Measurements from ENCODE around the gene LLGL2.

LLGL2 gene

DNA sequence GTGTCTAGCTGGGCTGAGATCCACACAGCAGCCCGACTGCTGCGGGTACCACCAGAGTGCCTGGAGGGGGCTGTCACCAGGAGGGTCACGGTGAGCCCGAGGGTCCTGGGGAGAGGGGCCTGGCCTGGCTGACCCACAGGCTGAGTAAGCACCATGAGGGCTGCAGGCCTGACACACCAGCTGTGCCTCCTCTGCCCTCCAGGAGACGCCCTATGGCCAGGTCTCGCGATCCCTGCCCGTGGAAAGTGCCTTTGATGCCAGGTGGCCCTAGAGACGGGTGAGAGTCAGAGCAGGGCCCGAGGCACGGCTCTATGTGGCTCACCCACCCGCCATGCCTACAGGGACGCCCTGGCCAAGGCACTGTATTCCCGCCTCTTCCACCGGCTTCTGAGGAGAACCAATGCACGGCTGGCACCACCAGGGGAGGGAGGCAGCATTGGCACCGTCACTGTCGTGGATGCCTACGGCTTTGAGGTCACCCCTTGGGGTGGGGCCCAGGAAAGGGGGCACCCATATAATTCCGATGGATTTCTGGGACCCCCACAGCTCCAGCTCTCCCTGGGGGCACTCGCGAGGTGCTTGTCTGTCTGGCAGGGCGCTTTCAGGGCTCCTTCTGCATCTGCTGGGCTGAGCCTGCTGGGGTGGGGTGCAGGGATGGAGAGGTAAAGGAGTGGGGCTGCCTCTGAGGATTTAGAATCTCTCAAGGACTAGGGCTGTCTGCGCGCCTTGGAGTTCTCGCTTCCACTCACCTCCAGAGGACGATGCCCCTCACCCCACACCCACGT lies 69.2 kb downstream of the LLGL2 start:
- no peak for DNase-seq

DNA sequence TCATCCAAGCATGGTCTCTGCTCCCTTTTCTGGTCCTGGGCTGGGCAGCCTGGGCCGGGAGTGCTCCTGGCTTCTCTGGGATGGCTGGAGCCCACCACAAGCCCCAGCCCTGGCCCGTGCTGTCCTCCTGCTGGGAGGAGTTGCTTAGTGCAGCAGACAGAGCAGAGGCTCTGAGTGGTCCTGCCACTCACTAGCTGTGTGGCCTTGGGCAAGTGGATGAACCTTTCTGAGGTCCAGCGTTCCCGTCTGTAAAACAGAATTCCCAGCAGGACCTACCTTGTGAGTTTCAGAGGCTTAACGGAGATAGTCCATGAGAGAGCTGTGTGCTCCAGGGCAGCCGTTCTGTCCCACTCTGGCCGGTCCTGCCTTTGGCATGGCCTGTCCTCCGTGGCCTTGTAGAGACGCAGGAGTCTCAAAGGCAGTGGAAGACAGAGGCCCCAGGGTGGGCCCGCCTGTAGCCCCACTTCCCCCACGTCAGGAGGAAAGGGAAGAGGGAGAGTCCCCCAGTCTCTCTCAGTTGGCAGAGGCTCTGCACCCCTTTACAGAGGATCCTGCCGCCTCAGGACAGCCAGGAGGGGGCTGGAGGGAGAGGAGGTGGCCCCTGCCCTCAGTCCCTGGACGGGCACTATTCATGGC lies 69.9 kb downstream of the LLGL2 start:
- DNase-seq, result no peak

DNA sequence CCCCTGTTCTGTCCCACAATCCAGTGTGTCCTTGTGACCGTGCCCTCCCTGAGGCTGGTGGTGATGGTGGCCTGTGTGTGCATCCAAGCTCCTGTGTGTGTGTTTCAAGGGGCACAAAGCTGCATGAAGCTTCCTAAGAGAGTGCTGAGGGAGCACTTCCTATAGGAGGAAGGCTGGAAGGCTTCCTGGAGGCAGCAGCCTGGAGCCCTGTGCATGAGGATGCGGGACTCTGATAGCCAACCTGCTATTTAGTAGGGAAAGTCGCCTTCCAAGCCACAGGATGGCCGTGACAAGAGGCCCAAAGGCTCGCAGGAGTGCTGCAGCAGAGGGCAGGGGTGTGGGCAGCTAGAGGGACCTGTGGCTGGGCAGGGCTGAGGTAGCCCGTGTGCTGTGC lies 70.4 kb downstream of the LLGL2 start:
- no peak for DNase-seq

DNA sequence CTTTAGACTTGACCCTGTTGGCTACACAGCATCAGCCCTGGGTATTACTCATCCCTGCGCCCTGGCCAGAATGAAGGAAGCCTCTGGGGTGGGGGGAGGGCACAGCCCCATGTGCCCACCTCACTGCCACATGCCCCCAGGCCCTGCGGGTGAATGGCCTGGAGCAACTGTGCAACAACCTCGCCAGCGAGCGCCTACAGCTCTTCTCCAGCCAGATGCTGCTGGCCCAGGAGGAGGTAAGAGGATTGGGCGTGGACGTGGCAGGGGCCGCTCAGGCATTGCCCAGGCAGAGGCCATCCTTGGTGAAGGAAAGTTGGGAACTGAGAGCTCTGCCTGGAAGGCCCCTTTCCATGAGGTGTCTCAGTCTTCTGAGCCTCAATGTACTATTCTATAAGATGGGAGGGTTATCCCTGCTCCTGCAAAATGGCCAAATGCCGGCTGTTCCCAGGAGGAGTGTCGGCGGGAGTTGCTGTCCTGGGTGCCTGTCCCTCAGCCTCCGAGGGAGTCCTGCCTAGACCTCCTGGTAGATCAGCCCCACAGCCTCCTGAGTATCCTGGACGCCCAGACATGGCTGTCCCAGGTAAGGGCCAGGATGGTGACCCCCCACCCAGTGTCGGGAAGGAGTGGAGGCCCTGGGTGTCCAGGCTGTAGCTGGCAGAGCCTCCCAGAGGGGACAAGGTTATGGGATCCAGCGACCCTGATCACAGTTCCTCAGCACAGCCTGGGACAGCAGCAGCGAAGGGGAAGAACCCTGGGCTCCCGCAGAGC lies 71.0 kb downstream of the LLGL2 start:
- DNase-seq, result no peak

DNA sequence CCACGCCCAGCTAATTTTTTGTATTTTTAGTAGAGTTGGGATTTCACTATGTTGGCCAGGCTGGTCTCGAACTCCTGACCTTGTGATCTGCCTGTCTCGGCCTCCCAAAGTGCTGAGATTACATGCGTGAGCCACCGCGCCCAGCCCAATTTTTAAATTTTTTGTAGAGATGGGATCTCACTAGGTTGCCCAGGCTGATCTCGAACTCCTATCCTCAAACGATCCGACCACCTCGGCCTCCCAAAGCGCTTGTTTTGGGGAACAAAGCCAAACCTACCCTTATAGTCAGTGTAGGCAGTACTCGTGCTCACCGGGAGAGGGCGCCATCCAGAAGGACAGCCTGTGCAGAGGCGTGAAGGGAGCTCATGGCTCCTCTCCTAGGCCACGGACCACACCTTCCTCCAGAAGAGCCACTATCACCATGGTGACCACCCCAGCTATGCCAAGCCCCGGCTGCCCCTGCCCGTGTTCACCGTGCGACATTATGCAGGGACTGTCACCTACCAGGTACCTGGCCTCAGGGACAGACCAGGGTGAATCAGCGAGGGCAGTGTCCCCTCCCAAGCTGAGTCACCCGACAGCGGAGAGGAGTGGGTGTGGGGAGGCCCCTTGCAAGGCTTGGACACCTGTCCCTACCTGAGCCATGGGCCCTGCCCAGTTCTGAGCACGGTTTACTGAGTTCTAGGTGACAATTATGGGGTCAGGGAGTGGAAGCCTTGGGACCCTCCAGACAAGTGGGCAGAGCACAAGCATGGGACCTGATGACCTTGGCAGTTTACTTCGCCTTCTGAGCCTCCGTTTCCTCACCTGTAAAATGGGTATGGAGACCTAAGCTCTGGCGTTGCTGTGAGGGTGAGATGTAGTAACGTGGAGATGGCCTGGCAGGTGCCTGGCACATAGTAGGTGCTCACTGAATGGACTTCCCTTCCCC lies 75.8 kb downstream of the LLGL2 start:
- no peak for DNase-seq

DNA sequence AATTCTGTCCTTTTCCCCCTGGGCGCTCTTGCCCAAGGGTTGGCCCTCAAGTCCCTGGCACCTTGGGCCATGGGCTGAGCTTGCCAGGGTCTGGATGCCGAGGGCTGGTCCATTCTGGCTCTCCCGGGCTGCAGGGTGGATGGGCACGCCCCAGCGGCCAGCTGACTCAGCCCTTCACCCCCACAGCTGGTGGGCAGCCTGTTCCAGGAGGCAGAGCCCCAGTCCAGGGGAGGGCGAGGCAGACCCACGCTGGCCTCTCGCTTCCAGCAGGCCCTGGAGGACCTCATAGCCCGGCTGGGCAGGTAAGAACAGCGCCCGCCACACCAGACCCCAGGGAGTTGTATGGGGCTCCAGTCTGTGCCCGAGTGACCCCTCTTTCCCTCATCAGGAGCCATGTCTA lies 77.1 kb downstream of the LLGL2 start:
- no peak for DNase-seq

DNA sequence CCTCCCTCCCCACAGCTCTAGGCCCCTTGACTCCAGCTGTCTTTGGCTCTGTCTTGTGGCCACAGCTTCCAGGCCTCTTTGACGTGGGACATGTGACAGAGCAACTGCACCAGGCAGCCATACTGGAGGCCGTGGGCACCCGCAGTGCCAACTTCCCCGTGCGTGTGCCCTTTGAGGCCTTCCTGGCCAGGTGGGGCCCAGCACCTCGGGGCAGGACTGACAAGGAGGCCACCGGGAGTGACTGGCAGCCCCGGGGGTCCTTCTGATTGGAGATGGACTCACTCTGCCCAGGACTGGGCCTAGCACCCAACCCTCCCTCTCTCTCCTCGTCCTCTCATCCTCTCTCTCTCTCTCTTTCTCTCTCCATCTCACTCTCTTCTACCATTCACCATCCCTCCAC lies 77.6 kb downstream of the LLGL2 start:
- no peak for DNase-seq

DNA sequence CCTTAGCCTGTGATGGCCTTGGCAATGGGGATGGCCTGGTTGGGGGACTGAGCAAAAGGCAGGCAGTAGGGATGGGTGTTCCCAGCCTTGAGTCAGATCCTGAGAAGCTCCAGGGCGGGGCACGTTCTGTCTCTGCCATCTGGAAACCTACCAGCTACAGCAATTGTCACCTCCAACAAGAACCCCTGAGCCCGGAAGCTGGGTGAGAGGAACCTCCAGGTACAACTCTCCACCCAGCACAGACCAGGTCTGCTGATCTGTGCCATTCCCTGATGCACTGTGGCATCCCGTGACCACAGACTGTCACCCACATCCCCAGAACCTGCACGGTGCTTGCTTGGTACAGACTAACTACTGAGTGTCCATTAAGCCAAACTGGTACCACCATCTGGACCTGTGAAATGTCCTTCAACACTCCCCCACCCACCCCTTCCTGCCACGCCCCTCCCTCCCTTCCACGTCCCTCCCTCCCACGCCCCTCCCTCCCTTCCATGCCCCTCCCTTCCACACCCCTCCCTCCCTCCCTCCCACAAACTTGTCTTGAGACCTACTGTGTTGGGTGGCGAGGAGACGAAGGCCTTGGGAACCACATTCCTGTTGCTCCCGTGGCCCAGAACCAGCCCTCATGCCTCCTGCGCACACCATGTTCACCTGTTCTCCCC lies 78.7 kb downstream of the LLGL2 start:
- DNase-seq, result no peak

DNA sequence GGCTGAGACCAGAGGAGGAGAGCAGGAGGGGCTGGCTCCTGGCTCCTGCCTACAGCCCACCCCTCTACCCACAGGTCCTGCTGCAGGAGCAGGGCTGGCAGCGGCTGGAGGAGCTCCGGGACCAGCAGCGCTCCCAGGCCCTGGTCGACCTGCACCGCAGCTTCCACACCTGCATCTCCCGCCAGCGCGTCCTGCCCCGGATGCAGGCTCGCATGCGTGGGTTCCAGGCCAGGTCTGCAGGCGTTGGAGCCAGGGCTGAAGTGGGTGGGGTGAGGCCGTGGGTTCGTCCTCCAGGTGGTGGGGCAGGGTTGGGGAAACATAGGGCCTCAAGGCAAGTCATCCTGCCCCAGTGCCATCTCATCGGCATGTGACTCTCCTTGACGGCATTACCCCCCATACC lies 80.3 kb downstream of the LLGL2 start:
- DNase-seq, result no peak

DNA sequence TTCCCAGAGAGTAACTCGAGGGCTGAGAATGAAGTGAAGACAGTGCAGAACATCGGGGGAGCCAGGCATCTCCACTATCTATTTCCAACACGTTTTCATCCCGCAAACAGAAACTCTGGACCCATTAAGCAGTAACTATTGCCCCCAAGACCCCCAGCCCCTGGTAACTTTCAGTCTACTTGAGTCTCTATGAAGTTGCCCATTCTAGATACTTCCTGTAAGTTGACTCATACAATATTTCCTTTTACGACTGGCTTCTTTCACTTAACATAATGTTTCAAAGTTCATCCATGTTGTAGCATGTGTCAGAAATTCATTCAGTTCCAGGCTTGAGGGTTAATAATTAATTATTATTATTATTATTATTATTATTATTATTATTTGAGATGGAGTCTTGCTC lies 81.6 kb downstream of the LLGL2 start:
- DNase-seq, result no peak

DNA sequence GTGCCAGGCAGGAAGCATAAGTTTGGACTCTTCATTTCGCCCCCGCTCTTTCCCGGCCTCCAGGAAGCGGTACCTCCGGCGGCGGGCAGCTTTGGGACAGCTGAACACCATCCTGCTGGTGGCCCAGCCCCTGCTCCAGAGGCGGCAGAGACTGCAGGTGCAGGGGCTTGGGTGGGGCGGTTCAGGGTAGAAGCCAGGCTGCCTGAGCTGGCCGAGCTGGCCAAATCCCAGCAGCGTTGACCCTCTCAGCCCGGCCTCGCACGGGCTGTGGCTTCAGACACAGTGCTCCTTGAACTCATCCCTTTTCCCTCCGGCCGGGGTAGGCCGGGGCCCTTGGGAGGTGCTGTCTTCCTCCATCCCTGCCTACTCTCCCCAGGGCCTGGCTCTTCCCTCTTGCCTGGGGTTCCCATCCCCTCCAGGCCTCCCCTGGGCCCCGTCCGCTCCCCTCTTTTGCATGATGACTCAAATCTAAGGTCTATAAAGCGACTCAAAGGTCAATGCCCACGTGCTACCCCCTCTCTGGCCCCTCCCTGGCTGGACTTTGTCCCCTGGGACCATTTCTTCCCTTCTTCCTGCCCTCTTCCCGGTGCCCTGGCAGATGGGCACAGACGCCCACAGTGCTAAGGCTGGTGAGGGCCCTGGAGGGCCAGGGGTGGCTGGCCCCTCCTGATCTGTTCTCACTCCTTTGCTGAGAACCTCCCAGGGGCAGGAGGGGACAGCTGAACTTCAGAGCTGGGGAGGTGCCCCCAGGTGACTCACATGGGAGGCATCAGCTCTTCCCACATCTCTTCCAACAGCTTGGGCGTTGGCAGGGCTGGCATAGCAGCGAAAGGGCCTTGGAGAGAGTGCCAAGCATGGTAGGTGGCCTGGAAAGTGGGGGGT lies 84.8 kb downstream of the LLGL2 start:
- no peak for DNase-seq

DNA sequence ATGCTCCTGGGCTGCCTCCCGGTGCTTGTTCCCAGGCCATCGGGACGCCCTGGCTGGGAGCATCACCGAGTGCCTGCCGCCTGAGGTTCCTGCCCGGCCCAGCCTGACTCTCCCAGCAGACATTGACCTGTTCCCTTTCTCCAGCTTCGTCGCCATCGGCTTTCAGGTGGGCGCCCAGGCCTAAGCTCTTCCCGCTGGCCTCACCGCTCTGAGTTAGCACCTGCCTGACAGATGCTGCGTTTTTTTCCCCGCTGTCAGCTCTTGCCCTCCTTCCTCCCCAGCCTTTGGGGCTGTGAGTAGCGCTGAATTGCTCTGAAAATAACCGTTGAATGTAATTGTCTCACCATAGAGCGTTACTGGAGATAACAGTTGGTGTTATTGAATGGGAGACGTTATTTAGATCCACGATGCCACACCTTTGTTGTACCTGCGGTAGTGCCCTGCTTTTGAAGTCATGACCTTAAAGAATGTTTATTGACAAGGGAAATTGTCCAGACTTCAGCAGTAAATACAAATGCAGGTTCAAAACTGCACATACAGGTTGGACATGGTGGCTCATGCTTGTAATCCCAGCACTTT lies 86.4 kb downstream of the LLGL2 start:
- no peak for DNase-seq

DNA sequence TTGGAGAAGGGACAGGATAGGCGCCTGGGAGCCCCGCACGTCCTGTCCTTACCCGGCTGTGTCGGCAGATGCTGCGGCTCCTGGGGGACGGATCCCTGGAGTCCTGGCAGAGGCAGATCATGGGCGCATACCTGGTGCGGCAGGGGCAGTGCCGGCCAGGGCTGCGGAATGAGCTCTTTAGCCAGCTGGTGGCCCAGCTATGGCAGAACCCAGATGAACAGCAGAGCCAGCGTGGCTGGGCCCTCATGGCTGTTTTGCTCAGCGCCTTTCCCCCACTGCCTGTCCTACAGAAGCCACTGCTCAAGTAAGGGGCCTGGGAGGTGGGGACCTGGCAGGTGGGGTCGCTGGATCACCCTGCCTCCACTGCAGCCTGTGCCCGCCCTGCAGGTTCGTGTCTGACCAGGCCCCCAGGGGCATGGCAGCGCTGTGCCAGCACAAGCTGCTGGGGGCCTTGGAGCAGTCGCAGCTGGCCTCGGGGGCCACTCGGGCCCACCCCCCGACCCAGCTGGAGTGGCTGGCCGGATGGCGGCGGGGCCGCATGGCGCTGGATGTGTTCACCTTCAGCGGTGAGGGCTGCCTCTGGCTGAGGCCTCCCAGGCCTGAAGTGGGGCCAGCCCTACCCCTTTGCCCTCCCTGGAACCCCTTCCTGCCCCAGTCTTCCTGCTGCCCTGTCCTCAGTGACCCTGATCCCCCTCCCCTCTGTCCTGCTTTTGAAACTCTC lies 87.6 kb downstream of the LLGL2 start:
- no peak for DNase-seq

DNA sequence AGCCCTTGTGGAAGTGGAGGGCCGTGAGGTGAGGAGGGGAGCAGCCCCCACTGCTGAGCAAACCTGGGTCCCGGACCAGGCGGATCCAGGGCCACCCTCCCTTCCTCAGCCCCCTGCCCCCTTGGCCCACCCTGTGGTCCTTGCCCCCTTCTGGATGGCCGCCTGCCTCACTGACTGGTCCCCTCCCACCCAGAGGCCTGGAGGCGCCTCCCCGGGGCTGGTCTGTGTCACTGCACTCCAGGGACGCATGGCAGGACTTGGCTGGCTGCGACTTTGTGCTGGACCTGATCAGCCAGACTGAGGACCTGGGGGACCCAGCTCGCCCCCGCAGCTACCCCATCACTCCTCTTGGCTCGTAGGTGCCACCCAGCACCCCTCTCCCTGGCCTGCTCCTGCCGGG lies 88.5 kb downstream of the LLGL2 start:
- DNase-seq, result no peak

DNA sequence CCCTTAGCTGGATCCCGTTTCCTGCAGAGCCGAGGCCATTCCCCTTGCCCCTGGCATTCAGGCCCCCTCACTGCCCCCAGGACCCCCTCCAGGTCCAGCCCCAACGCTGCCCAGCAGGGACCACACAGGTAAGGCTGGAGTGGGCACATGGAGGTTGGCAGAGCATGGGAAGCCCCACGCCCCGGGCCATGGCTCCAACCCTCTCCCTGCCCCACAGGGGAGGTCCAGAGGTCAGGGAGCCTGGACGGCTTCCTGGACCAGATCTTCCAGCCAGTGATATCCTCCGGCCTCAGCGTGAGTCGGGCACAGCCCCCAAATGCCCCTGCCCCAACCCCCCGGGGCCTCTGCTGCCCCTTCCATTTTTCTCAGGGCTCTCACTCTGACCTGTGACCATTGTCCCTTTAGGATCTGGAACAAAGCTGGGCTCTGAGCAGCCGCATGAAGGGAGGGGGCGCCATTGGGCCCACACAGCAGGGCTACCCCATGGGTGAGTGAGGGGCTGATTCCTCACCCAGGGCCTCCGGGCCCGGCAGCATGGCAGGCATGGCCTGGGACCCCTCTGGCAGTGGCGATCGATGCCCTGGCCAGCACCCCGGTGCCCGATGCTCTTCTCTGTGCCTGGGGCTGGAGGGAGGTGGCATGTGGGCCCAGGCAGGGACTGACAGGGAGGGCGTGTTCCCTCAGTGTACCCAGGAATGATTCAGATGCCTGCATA lies 89.2 kb downstream of the LLGL2 start:
- no peak for DNase-seq

DNA sequence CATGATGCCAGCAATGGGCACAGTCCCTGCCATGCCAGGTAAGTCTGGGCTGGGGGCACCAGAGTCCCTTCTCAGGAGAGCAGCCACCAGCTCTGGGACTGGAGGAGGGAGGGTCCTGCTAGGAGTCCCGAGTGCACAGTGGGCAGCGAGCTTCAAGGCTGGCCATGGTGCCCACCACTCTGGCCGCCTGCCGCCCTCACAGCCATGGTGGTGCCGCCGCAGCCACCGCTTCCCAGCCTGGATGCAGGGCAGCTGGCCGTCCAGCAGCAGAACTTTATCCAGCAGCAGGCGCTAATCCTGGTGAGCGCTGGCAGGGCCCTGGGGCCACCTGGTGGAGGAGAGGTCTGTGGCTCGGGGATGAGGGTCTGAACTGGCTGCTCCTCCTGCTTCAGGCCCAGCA lies 89.8 kb downstream of the LLGL2 start:
- DNase-seq, result no peak

DNA sequence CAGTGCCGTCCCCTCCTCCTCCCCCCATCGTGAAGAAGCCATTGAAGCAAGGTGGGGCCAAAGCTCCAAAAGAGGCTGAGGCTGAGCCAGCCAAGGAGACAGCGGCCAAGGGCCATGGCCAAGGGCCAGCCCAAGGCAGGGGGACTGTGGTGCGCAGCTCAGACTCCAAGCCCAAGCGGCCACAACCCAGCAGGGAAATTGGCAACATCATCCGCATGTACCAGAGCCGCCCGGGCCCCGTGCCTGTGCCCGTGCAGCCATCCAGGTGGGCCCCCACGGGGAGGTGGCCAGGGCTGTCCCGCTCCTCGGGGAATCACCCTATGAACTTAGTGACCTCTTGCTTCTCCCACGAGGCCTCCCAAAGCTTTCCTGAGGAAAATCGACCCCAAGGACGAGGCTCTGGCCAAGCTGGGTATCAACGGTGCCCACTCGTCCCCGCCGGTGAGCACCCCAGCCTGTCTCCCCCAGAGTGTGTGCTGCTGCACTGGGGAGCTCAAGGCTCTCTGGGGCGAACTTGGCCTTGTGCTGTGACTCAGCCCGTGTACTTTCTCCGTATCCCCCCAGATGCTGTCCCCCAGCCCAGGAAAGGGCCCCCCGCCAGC lies 91.1 kb downstream of the LLGL2 start:
- no peak for DNase-seq

DNA sequence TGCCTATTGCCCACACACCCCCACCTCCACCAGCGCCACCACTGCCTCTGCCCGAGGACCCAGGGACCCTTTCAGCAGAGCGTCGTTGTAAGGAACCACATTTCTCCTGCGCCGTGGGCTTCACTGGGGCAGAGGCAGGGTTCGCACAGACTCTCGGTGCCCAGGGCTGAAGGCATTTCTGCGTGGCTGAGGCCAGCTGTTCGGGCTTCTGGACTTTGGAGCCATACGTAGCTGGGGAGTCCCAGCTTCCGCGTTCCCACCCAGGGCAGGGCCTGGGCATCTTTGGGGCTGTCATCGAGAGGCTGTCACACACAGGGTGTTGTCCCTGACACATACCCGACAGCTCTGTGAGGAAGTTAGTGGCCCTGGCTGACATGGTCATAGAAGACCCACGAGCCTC lies 91.7 kb downstream of the LLGL2 start:
- no peak for DNase-seq

DNA sequence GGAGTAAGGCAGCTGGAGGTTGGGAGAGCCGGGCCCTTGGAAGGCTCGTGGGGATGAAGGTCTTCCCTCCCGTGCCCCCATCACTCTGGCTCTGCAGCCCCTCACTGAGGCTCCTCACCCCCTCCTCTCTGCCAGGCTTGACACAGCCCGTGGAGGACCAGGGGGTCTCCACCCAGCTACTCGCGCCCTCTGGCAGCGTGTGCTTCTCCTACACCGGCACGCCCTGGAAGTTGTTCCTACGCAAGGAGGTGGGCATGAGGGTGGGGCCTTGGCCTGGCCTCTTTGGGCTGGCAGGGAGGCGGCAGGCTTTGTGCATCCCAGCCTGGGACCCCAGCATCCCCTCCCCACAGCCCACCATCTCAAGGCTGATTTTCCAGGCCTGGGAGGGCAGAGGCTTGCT lies 92.2 kb downstream of the LLGL2 start:
- DNase-seq, result no peak
